Caco-2 (cell line): ENCODE results near the gene STAP2. TPM values are rescaled to one million over a fixed set of nuclear protein-coding genes. Genes with fewer than 3 reads are reported as not detected.

Source experiments
- BruUV-seq: library from RNA; stranded (reverse); fragments of 400-500 nt; replicated peaks from 2 replicates; lab custom pipeline; 2021; lab: Mats Ljungman, UMichigan
- CTCF ChIA-PET: fragments of 300-600 bp; sonication (Branson Sonifier 250); formaldehyde crosslinking; loops from one replicate; lab custom pipeline; 2022; ENCODE audit warnings: antibody characterized with exemption; lab: Charles Lee
- POLR2A ChIA-PET: fragments of 300-600 bp; sonication (Branson Sonifier 250); formaldehyde crosslinking; loops from one replicate; lab custom pipeline; 2022; ENCODE audit warnings: antibody characterized with exemption; lab: Charles Lee
- DNase-seq, 2 experiments: peaks; one replicate each; pipeline versions ENCODE4 v3.0.0 to v3.0.0-alpha.2; 2020 to 2022
- H3K27me3 ChIP-seq: replicated peaks from 2 replicates; pipeline ENCODE4 v1.6.0; 2011; ENCODE audit warnings: low read length; ENCODE audit not compliant: control insufficient read depth, insufficient read depth
- H3K36me3 ChIP-seq: 2 replicates; pipeline ENCODE4 v1.5.1; 2011; ENCODE audit warnings: low read length; ENCODE audit not compliant: control insufficient read depth, insufficient read depth
- H3K4me1 ChIP-seq: fragments of 250-450 bp; sonication (Bioruptor Pico); 2 replicates; pipeline ENCODE4 v1.5.1; 2020; ENCODE audit warnings: mild to moderate bottlenecking
- H3K4me3 ChIP-seq: 2 replicates; pipeline ENCODE4 v1.5.1; 2011; ENCODE audit warnings: low read depth, mild to moderate bottlenecking, control low read depth, low read length
- H3K9me3 ChIP-seq: fragments of 250-450 bp; sonication (Bioruptor Pico); 2 replicates; pipeline ENCODE4 v1.5.1; 2020; ENCODE audit warnings: mild to moderate bottlenecking, moderate library complexity
- H3K27ac Mint-ChIP-seq: one replicate; pipeline ENCODE4 v1.8.0; 2022; ENCODE audit warnings: mixed read lengths; ENCODE audit not compliant: unreplicated experiment
- H3K27me3 Mint-ChIP-seq: one replicate; pipeline ENCODE4 v1.8.0; 2022; ENCODE audit warnings: mixed read lengths; ENCODE audit not compliant: insufficient read depth, unreplicated experiment
- H3K36me3 Mint-ChIP-seq: one replicate; pipeline ENCODE4 v1.8.0; 2022; ENCODE audit warnings: mild to moderate bottlenecking, mixed read lengths; ENCODE audit not compliant: insufficient read depth, unreplicated experiment
- H3K4me1 Mint-ChIP-seq: one replicate; pipeline ENCODE4 v1.8.0; 2022; ENCODE audit warnings: low read depth, mixed read lengths; ENCODE audit not compliant: unreplicated experiment
- H3K4me3 Mint-ChIP-seq: one replicate; pipeline ENCODE4 v1.8.0; 2022; ENCODE audit warnings: mild to moderate bottlenecking, moderate library complexity, mixed read lengths; ENCODE audit not compliant: unreplicated experiment
- H3K9me3 Mint-ChIP-seq: one replicate; pipeline ENCODE4 v1.8.0; 2022; ENCODE audit warnings: mixed read lengths; ENCODE audit not compliant: unreplicated experiment
- intact Hi-C: fragments of 100-400 bp; cut with micrococcal nuclease; formaldehyde crosslinking; loops from one replicate; pipeline ENCODE4 v1.10.0; 2022; ENCODE audit not compliant: unreplicated experiment
- total RNA-seq: library from RNA; stranded (reverse); gene quantifications from 2 replicates; pipeline ENCODE4 v1.2.3, GENCODE V29; 2022
- TF ChIP-seq, protein P1 (sequence below), 2 experiments: fragments of 200-600 bp in 1 of 2; IDR thresholded peaks; 1 replicate in 1 of 2; 2 replicates in 1 of 2; pipeline versions ENCODE4 v1.5.1 to v1.8.0; 2011 to 2022; ENCODE audit warnings: antibody characterized with exemption in 1 of 2, control low read depth in 1 of 2, inconsistent platforms in 1 of 2, low read depth in 1 of 2, low read length in 1 of 2, mild to moderate bottlenecking in 1 of 2, moderate library complexity in 1 of 2; ENCODE audit not compliant: insufficient read depth in 1 of 2, severe bottlenecking in 1 of 2, unreplicated experiment in 1 of 2

Gene STAP2
- total RNA-seq, 1 experiment from 2014 or later, result 71.6 TPM

DNA sequence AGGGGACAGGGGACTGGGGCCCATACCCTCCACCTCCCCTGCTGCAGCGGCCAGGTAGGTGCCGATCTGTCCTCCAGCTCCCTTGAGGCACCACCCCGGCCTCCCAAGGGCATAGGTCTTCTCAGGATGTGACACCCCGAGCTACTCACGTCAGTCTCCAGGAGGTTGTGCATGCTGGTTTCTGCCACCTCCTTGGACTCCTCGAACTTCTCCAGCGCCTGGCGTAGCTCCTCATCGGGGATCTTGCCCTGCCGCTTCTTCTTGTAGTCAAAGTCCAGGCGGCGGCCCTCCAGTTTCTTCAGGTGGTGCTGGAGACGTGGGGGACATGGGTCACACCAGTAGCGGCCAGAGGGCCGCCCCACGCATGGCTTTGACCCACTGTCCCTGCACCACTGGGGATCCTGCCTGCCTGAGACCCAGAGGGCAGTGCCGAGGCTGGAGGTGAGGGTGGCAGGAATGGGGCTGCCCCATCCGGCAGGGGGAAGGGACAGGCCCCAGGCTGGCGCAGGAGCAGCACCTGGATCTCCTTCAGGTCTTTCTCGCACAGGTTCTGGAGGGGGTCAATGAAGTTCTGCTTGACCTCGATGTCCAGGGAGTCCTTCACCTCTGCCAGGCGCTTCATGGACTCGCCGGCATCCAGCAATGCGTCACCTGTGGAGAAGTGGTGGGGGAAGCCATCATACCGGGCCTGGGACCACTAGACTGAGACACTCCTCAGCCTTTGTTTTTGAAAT, 25.1 kb upstream of the STAP2 start:
- ChIA-PET POLR2A (interaction anchor here (1.0 kb wide), 1 partner anchor 21 kb away, joined by 3 read pairs; no protein-coding TSS in a partner anchor), CTCF (interaction anchor here (1.1 to 1.9 kb wide), 3 partner anchors 12 to 37 kb away, joined by 3 to 14 read pairs (median 4); partner anchors contain the start of gene SH3GL1)
- Mint-ChIP-seq H3K9me3 (no peaks in the 10 kb centered on the region), H3K4me1 (no peaks in the 10 kb centered on the region), H3K4me3 (no peak overlapping the region), H3K27me3 (no peaks in the 10 kb centered on the region), H3K36me3 (peaks cover 97% of the 10 kb centered on the region), H3K27ac (peak overlapping the region; percentile 48)
- no peak overlapping the region for H3K4me3 ChIP-seq
- H3K4me1 ChIP-seq, result 0 out of 2 replicates have a peak, but pooled peaks cover 4% of the 10 kb centered on the region
- intact Hi-C loops, result loop anchor here (5.0 kb wide), 1 partner anchor 39 kb away; the partner anchor contains the start of genes CHAF1A and SH3GL1
- H3K36me3 ChIP-seq, result peaks cover 6% of the 10 kb centered on the region
- no peaks in the 10 kb centered on the region for H3K27me3 ChIP-seq
- no peak for DNase-seq
- BruUV-seq, result no TSS peak
- H3K9me3 ChIP-seq, result no peaks in the 10 kb centered on the region
- TF ChIP-seq, protein P1, sequence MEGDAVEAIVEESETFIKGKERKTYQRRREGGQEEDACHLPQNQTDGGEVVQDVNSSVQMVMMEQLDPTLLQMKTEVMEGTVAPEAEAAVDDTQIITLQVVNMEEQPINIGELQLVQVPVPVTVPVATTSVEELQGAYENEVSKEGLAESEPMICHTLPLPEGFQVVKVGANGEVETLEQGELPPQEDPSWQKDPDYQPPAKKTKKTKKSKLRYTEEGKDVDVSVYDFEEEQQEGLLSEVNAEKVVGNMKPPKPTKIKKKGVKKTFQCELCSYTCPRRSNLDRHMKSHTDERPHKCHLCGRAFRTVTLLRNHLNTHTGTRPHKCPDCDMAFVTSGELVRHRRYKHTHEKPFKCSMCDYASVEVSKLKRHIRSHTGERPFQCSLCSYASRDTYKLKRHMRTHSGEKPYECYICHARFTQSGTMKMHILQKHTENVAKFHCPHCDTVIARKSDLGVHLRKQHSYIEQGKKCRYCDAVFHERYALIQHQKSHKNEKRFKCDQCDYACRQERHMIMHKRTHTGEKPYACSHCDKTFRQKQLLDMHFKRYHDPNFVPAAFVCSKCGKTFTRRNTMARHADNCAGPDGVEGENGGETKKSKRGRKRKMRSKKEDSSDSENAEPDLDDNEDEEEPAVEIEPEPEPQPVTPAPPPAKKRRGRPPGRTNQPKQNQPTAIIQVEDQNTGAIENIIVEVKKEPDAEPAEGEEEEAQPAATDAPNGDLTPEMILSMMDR (IDR thresholded peaks at IDR 0.05; ENCODE audit: insufficient read depth in 1 of 2, low read depth in 1 of 2, low read length in 1 of 2, severe bottlenecking in 1 of 2, unreplicated experiment in 1 of 2), result no peak

DNA sequence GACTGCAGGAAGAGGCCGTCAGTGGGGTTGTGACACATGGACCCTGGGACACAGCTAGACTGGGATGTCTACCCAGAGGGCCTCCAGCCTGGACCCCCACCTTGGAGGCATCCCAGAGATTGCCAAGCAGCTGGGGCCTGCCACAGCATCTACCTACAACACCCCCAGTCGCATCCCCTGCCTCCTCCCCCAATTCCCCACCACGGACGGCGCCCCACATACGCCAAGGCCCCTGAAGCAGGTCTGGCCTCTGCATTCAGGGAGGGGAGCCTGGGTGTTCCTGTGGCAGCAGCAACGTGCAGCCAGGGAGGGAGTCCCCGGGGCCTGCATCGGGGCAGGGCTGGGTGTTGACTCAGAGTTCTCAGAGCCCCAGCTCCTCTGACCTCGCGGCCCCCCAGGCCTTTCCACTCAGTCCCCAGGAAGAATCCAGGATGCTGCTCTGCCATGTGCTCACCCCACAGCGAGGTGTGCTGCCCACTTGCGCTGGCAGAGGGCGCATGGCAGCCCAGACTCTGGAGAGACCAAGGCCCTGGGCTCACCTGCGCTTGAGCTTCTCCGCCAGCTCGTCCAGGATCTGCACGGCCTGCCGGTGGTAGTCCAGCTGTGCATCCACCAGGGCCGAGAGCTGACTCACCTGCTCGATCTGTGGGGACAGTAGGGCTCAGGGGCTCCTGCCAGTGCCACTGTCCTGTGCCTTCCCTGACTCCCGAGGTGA, 24.4 kb upstream of the STAP2 start:
- no peaks in the 10 kb centered on the region for H3K9me3 Mint-ChIP-seq

More for the DNA sequence above, 24.4 kb upstream of the STAP2 start:
- ChIA-PET CTCF (interaction anchor here (1.1 to 1.9 kb wide), 3 partner anchors 12 to 37 kb away, joined by 3 to 14 read pairs (median 4); partner anchors contain the start of gene SH3GL1), POLR2A (interaction anchor here (0.5 to 1.0 kb wide), 2 partner anchors 21 to 44 kb away, joined by 3 read pairs; no protein-coding TSS in a partner anchor)
- 0 out of 2 replicates have a peak, but pooled peaks cover 4% of the 10 kb centered on the region for H3K4me1 ChIP-seq
- Mint-ChIP-seq H3K36me3 (peaks cover 96% of the 10 kb centered on the region), H3K27me3 (no peaks in the 10 kb centered on the region), H3K27ac (peak overlapping the region; percentile 48), H3K4me3 (no peak overlapping the region), H3K4me1 (no peaks in the 10 kb centered on the region)
- peaks cover 6% of the 10 kb centered on the region for H3K36me3 ChIP-seq
- TF ChIP-seq, protein P1 (IDR thresholded peaks at IDR 0.05; ENCODE audit: insufficient read depth in 1 of 2, low read depth in 1 of 2, low read length in 1 of 2, severe bottlenecking in 1 of 2, unreplicated experiment in 1 of 2), result peak; percentile 29 to 31
- peak in 1 of 2 experiments; percentile 49 for DNase-seq
- BruUV-seq, result no TSS peak
- H3K9me3 ChIP-seq, result no peaks in the 10 kb centered on the region
- intact Hi-C loops, result loop anchor here (5.0 kb wide), 1 partner anchor 39 kb away; the partner anchor contains the start of genes CHAF1A and SH3GL1
- H3K4me3 ChIP-seq, result no peak overlapping the region
- no peaks in the 10 kb centered on the region for H3K27me3 ChIP-seq
